GM18502 (cell line): ENCODE measurements around the gene AGT.
"Not testable (repeated sequence)": the region's sequence is repeated elsewhere in the genome, so short reads cannot be mapped to it uniquely, and the experiment has no call there.

ENCODE experiments used
- ATAC-seq: cut with Tn5 transposase; IDR thresholded peaks from one replicate; pipeline ENCODE4 v1.9.1; 2021; ENCODE audit warnings: mild to moderate bottlenecking; ENCODE audit not compliant: unreplicated experiment, poor library complexity

Gene AGT

DNA sequence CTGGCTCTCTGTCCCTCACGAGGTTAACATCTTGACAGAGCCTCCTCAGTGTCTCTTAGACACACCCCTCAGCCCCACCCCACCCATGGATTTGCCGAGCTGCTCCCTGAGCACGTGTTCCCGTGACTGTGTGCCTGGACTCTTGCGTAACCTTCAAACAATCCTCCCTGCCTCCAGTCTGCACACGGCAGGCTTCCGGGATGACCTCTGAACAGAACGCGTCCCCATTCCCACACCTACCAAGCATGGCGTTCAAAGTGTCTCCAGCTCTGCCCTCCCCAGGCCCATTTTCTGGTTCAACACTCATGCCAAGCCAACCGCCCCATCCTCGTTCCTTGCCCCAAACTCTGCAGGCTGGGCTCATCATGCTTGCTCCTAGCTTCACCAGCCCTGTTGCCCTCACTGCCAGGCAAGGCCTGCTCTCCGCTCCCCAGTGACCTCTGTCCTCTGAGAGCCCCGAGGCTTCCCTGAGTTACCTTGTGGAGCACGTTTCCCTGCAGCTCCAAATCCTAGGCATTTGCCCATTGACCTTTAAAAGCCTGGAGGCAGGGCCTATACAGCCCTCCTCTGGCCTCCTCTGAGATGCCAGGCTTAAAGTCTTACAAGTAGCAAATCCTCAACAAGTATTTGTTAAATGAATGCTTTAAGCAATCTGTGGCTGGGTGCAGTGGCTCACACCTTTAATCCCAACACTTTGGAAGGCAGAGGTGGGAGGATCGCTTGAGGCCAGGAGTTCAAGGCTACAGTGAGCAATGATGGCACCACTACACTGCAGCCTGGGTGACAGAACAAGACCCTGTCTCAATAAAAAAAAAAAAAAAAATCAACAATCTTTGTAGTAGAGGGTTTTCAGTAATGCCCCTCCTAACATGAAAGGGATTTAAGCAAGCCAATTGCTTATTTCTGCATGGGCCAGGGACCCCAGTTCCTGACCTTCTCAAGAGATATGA lies 5.0 kb downstream of the AGT start:
- no peak for ATAC-seq

DNA sequence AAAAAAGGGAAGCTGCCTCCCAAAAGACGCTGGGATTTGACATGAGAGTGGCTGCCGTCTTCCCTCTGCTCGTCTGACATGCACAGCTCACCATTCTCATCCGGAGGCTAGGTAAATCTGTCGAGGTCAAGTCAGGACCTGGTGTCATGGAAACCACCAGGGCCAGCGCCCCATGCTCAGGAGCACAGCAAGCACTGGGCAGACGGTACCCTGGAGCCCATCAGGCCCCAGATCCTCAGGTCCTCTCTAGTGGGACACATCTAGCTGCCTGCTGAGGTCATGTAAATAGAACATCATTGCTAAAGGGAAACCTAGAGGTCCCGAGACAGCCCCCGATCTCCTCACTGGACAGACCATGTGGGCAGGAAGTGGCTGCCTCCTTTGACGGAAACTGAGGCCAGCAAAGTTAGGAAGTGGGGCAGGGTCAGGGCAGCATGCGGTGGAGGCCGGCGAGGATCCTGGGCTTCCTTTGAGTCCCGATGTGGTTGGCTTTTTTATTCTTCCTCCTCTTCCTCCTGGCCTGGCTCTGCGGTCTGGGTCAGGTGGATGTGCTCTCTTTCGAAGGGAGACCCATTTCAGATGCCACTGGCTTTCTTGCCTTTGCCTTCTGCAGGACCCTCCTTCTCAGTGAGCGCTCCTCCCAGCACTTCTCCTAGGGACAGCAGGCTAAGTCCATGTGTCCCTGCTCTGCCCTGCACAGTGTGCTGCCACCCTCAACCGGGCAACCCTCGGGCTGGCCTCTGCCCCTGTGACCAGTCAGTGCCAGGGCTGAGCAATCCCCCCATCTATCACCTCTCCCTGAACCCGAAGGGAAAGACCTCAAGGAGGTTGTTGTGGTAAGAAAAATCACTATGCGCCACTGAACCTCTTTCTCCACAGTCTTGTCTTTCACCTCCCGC lies 5.9 kb downstream of the AGT start:
- no peak for ATAC-seq

DNA sequence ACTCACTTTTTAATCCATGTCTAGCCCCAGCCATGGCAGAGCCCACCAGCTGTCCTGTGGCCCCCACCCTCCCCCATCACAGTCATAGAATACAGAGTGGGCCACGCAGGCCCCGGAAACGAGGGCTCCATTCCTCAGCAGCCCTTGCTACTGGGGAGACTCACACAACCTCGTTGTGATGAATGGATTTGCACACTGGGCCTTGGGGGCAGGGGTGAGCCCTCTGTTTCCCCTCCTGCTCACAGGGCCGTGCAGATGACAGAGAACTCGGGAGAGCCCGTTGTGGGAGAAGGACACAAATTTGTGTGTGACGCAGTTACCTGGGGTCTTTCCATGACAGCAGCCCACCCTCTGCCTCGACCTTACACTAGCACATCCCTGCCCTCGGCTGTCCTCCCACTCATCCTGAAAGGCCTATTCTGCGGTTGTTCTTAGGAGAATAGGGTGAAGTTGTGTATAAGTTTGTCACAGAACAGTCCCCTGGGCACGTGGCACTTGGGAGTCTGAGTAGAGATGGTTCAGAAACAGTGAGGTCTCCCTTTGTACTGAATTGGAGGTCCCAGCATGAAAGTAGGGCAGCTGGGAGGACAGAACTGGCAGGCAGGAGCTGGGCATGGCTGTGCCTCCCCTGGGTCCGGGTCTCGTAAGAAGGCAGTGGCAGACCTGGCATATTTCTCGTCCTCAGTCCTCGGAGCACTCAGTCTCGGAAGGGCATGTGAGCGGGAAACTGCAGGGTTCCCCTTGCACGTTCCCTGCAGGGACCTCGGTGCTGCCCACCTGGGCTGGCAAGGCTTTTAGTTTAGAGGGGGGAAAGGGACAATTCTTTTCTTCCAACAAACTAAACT lies 6.8 kb downstream of the AGT start:
- no peak for ATAC-seq

- no peak for ATAC-seq
These were observed 7.8 kb downstream of the AGT start for GRCh38 chr1:230706020-230706699.

GRCh38 chr1:230705289-230706019 lies 8.5 kb downstream of the AGT start:
- ATAC-seq, result no peak

DNA sequence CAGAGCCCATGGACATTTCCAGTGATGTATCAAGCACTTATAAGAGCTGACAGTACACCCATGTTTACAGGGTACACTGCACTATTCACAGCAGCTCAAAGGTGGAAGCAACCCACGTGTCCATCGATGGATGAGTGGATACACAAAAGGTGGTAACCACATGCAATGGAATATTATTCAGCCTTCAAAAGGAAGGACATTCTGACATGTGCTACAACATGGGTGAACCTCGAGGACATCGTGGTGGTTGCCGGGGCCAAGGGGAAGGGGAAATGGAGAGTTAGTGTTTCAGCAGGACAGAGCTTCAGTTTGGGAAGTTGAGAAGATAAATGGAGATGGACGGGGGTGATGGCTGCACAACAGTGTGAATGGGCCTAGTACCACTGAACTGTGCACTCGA lies 9.1 kb downstream of the AGT start:
- no peak for ATAC-seq

DNA sequence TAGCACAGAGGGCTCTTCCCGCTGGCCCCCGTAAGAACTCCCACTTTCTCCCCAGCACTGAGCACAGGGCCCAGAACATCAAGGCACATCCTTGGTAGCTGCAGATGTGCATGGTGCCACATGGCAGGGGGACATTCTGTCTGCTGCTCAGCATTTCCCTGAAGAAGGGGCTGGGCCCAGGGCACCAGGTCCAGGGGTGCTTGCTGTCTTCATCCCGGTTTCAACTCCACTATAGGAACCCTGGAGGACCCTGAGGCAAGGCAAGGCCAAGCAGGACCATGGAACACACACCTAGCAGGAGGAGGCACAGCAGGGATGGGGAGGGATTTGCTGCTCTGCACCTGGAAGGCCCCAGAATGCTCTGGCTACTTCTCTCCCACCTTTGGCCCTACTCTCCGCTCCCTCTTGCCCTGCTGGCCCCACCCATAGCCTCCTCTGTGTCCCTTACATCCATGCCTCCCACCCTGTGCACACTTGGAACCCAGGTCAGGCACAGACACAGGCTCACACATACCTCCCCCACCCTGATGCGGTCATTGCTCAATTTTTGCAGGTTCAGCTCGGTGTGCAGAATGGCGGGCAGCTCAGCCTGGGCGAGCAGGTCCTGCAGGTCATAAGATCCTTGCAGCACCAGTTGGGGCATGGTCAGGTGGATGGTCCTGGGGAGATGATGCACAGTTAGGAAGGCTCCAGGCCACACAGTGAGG lies 10.1 kb downstream of the AGT start:
- no peak for ATAC-seq

GRCh38 chr1:230702934-230703678 lies 10.8 kb downstream of the AGT start:
- ATAC-seq, result no peak

- ATAC-seq, result no peak
These were observed 11.8 kb downstream of the AGT start for GRCh38 chr1:230701895-230702768.

DNA sequence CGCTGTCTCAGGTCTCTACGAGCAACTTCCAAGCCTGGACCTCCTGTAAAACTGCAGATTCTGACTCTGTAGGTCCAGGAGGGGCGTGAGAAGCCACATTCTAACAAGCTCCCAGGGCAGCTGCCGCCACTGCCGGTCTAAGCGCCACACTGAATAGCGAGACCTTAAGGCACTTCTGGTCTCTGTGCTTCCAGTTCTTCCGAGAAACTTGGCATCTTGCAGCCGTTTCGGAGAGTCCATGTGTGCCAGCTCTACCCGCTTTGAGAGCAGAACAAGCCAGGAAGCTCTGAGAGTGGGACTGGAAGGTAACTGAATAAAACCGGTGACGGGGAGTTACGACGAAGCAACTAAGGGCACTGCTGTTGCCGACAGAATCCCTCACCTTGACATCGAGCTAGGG lies 12.5 kb downstream of the AGT start:
- no peak for ATAC-seq

DNA sequence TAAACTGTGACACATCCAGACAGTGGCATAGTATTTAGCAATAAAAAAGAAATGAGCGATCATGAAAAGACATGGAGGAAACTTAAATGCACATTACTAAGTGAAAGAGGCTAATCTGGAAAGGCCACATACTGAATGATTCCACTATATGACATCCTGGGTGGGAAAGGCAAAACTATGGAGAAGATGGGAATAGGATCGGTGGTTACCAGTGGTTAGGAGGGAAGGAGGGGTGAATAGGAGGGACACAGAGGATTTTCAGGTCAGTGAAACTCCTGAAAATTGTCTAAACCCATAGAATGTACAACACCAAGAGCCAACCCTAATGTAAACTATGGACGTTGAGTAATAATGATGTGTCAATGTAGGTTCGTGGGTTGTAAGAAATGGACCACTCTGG lies 13.8 kb downstream of the AGT start:
- ATAC-seq, result no peak

DNA sequence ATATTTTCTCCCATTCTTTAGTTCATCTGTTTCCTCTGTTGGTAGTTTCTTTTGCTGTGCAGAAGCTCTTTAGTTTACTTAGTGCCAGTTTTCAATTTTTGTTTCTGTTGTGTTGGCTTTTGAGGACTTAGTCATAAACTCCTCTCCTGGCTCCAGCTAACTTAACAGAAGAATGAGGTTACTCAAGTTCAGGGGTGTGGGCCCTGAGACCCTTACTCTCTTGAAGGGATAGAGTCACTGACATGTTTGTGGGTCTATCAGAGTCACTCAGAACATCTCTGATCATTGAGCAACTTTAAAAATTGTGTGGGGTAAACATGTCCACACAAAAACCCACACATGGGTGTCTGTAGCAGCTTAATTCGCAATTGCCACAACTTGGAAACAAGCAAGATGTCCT lies 14.2 kb downstream of the AGT start:
- ATAC-seq, result no peak

GRCh38 chr1:230698964-230699363 lies 15.0 kb downstream of the AGT start:
- ATAC-seq, result not testable (repeated sequence)

GRCh38 chr1:230698130-230698529 lies 15.8 kb downstream of the AGT start:
- no peak for ATAC-seq

DNA sequence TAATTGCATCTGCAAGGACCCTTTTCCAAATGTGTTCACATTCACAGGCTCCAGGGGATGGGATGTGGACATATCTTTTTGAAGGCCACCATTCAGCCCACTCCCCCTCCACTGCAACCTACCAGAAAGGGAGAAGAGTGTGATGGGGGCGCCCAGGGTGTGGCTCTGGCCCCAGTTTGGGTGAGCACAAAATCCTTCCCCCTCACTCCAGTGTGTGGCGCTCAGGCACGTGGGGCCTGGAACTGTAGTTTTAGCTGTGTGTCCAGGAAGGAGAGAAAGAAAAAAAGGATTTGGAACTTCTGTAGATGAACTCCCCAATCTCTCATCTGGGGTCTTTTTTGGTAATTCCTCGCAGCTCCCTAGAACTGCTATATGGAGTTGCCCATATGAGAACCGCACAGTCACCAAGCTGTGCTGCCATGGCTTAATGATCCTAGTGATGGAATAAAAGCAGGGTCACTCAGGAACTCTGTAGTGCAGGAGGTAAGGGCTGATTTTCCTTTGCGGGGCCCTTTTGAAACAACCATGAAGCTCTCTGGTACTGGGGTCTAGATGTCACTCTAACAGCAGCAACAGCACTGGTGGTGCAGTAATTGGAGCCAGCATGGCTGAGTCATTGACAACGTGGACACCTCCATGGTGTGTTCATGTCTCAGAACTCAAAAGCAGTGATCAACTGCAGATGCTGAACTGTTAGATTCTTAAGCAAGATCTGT lies 17.0 kb downstream of the AGT start:
- no peak for ATAC-seq

- ATAC-seq, result no peak
These were observed 17.7 kb downstream of the AGT start for GRCh38 chr1:230696218-230696617.
